ENCODE results near the gene APOA4.
A peak's percentile ranks its signal among the peaks of the same experiment; 100 is the strongest.

Gene APOA4

DNA sequence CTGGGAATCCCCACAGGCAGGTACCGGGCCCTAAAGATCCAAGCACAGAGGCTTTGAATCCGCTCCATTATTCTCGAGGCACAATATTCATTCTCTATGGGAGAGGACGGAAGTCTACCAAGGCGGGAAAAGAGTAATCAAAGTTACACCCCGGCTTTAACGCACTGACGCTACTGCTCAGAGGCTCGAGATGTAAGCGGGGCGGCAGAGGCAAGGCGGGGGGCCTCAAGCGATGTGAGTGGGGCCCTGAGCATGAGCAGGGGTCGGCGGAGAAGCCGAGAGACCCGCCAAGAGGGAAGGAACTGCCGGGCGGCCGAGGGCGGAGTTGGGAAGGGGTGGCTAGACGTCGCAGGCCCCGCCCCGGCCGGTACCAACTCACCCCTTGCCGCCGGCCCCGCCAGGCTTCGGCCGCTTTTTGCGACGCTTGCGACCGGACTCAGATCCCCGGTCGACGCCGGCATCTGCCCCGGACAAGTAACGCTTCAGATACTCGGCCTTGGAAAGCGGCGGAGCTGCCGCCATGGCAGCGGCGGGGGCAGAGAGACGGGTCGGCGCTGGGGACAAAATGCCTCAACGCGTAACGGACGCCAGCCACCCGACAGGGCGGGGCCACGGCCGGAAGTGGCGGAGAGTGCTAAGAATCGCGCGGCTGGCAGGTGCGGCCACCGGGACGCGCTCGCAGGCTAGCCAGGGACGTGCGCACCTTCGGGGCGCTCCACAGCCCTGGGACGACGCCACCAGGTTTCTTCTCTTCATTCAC lies 50.5 kb downstream of the APOA4 start, which contains the start of gene BUD13:
TSS of gene BUD13 (minus strand) at position 545 of the 760 bp plus-strand sequence. CDS start at position 522, 23 bp downstream.
- peak; percentile 97 for DNase-seq

DNA sequence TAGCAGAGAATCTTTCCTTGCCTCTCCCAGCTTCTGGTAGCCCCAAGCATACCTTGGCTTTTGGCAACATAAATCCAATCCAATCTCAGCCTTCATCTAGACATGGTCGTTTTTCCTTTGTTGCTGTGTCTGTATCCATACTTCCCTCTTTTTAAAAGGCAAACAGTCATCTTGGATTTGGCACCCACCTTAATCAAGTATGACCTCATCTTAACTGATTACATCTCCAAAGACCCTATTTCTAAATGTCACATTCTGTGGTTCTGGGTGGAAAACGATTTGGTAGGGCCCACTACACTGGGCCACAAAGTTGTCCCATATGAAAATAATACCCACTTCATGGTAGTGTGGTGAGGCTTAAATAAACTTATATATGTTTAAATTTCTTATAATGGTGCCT lies 51.2 kb downstream of the APOA4 start:
- DNase-seq = no peak

Data from NCI-H526 treated with DMSO at 0.1 percent for 48 hours (cell line).